ENCODE data around the gene SHANK3.

The SHANK3 gene

GRCh38 chr22:50699001-50699755 lies 26.6 kb downstream of the SHANK3 start:
- no peak for DNase-seq (ENCODE audit: low spot score)

- DNase-seq (ENCODE audit: low spot score): no peak
These were observed 27.2 kb downstream of the SHANK3 start for GRCh38 chr22:50699756-50700386.

- no peak for DNase-seq (ENCODE audit: low spot score)
These were observed 27.9 kb downstream of the SHANK3 start for GRCh38 chr22:50700387-50701075.

GRCh38 chr22:50701076-50701419 lies 28.4 kb downstream of the SHANK3 start:
- DNase-seq (ENCODE audit: low spot score): no peak

- no peak for DNase-seq (ENCODE audit: low spot score)
These were observed 29.0 kb downstream of the SHANK3 start for GRCh38 chr22:50701428-50702154.

- no peak for DNase-seq (ENCODE audit: low spot score)
These were observed 29.6 kb downstream of the SHANK3 start for GRCh38 chr22:50702261-50702671.

GRCh38 chr22:50702821-50703725 lies 30.4 kb downstream of the SHANK3 start:
- DNase-seq (ENCODE audit: low spot score): no peak

- no peak for DNase-seq (ENCODE audit: low spot score)
These were observed 31.3 kb downstream of the SHANK3 start for GRCh38 chr22:50703726-50704509.

GRCh38 chr22:50704510-50705218 lies 32.0 kb downstream of the SHANK3 start:
- DNase-seq (ENCODE audit: low spot score): no peak

- no peak for DNase-seq (ENCODE audit: low spot score)
These were observed 32.6 kb downstream of the SHANK3 start for GRCh38 chr22:50705219-50705691.

GRCh38 chr22:50705851-50706351 lies 33.3 kb downstream of the SHANK3 start:
- no peak for DNase-seq (ENCODE audit: low spot score)

- DNase-seq (ENCODE audit: low spot score): no peak
These were observed 34.0 kb downstream of the SHANK3 start for GRCh38 chr22:50706481-50707125.

- no peak for DNase-seq (ENCODE audit: low spot score)
These were observed 35.9 kb downstream of the SHANK3 start for GRCh38 chr22:50708474-50708873.

GRCh38 chr22:50708996-50709395 lies 36.4 kb downstream of the SHANK3 start:
- DNase-seq (ENCODE audit: low spot score): no peak

GRCh38 chr22:50710221-50710620 lies 37.6 kb downstream of the SHANK3 start:
- DNase-seq (ENCODE audit: low spot score): no peak

- no peak for DNase-seq (ENCODE audit: low spot score)
These were observed 38.3 kb downstream of the SHANK3 start for GRCh38 chr22:50710886-50711285.

GRCh38 chr22:50711446-50712340 lies 39.1 kb downstream of the SHANK3 start:
- DNase-seq (ENCODE audit: low spot score): no peak

Measured in AG20443 (cell line).